Dermis blood vessel endothelial cell (primary cell): ENCODE results near the gene ABCE1. TPM values are rescaled to one million over a fixed set of nuclear protein-coding genes. Genes with fewer than 3 reads are reported as not detected.
A peak's percentile ranks its signal among the peaks of the same experiment; 100 is the strongest.

Experiments used
- DNase-seq: peaks from one replicate; pipeline ENCODE4 v3.0.0; 2010
- total RNA-seq: library from RNA; depleted of rRNA; stranded (reverse); fragments of >200 nt; gene quantifications from 2 replicates; pipeline ENCODE4 v1.2.3, GENCODE V29; 2014

The ABCE1 gene
- 197 and 253 TPM in 2 replicates for total RNA-seq

DNA sequence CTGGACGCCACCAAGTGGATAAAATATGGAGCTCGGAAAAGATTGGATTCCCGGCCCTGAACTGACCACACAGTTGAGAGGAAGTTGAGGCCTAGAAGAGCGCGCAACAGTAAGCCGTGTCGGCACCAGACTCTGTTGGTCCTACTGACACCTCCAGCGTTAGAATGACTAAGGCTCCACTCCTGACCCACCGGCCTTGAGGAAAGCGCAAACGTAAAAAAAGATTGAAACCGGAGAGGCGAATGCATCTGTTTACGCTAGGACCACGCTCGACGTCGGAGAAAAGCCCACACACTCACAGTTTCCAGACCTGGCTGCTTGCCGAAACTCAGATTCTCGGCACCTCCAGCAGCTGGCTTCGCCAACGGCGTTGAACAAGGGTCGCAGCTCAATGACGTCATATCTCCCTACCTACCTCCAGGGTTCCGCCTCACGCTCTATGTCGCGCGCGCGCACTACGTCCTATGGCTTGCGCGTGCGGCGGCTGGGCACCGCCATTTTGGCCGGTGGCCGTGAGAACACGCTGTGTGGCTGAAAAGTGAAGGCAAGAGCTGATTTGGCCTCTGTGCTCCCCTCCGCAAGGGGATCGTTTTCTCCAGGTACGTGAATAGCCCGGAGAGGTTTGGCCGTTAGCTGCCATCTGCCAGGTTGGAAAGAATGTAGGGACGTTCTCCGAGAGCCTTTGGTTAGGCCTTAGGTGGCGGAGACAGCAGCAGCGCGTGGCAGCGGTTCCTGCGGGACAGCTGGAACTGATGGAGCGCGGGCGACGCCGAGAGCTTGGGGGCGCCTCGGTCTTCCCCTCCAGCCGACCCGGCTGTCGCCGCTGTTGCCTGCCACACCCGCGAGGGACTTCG lies at the start of gene ABCE1, which contains the start of gene ANAPC10:
Gene ABCE1 (plus strand): TSS at position 491 of the 854 bp plus-strand sequence. CDS start 6,102 bp downstream, outside the sequence.
Gene ANAPC10 (minus strand): TSS at position 376 of the 854 bp plus-strand sequence. CDS start 2,097 bp downstream, outside the sequence.
- peak; percentile 100 for DNase-seq

DNA sequence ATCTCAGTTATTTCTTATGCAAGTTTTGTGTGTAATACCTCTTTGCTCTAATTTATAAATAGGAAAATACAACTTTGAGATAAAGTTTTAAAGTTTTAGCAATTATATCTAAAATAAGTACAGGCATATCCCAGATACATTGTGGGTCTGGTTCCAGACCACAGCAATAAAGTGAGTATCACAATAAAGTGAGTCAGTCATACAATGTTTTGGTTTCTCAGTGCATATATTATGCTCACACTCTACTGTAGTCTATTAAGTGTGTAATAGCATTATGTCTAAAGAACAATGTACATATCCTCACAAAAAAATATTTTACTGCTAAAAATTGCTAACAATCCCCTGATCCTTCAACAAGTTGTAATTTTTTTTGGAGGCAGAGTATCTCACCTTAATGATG lies 49.3 kb upstream of the ABCE1 start:
- DNase-seq, result no peak

DNA sequence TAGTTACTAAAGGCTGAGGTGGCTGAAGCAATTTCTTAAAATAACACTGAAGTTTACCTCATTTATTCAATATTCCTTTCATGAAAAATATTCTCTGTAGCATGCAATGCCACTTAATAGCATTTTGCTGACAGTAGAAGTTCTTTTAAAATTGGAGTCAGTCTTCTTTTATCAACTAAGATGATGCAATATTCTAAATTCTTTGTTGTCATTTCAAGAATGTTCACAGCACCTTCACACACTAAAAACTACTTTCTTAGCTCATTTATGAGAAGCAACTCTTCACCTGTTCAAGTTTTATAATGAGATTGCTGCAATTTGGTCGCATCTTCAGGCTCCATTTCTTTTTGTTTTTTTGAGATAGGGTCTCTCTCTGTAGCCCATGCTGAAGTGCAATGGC lies 48.9 kb upstream of the ABCE1 start:
- DNase-seq, result no peak

DNA sequence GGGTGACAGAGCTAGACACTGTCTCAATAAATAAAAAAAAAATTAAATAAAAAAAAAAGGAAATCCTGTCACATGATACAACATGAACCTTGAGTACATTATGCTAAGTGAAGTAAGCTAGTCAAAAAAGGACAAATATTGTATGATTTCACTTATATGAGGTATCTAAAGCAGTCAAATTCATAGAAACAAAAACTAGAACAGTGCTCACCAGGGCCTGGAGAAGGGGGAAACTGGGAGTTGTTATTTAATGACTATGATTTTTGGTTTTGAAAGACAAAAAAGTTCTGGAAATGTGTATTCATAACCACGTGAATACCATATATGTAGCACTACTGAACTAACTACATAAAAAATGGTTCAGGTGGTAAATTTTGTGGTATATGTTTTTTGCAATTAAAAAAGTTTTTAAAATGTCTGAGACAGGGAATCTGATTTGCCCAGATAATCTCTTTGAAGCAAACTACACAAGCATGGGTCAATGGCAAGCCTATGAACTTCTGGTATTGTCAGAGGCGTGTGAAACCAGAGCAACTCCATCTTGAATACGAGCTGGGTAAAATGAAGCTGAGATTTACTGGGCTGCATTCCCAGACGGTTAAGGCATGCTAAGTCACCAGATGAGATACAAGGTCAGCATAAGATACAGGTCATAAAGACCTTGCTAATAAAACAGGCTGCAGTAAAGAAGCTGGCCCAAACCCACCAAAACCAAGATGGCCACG lies 42.4 kb upstream of the ABCE1 start:
- DNase-seq, result no peak

DNA sequence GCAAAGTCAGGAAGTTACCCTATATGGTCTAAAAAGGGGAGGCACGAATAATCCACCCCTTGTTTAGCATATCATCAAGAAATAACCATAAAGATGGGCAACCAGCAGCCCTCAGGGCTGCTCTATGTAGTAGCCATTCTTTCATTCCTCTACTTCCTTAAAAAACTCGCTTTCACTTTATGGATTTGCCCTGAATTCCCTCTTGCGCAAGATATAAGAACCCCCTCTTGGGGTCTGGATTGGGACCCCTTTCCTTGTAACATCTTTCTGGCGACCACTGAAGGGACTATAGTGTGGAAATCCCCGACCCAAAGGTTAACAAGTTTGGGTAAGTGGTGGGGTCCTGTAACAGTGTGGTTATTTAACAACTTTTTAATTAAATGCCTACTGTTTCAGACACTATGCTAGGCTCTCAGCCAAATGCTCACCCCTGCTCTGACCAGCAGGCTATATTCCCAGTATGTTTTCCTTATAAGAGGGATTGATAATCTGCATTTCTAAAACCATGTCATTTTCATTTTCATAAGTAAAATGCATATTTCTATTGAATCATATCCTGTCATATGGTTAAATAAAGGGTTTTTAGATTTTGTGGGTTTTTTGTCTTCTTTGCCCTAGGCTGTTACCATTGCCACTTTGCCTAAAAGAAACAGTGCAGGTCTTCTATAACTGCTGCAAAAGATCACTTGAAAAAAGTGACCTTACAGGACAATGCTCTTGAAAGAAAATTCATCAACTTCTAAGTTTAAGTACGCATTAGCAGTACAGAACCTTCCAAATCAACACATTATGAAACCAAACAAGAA lies 41.6 kb upstream of the ABCE1 start:
- DNase-seq, result no peak

DNA sequence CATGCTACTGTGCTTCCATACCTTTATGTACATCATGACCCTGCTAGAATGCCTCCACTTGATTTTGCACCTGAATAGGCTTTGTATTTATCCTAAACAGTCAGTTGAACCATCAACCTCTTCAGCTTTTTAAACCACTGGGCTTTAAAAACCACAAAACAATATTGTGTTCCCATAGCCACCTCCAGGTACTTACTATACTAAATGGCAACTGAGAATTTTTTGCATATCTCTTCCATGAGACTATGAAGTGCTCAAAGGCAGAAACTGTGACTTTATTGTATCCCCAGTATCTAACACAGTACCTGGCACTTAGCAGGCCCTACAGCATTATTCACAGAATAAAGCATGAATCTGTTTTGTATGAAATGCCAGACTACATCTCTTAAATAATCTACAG lies 39.9 kb upstream of the ABCE1 start:
- DNase-seq, result no peak

DNA sequence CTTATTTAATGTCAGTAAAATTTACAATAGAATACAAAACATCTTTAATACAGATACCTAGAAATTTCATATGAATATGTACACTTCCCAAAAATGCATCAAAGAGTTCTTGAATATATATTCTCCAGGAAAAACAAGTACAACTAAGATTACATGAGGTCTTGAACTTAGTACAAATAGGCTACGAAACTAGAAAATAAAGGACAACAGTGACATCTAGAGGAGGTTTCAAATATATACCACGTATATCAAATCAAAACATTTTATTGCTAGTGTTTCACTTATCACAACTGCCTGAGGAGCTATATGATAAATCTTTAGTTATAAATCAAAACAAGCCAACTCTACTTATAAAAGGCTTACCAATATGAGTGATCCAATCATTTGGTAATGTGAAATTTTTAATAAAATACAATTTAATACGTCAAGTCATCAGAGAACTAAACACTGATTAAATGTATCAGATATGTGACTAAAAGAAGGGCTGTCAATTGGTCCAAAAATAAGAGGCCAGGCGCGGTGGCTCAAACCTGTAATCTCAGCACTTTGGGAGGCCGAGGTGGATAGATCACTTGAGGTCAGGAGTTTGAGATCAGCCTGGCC lies 36.7 kb upstream of the ABCE1 start:
- peak; percentile 80 for DNase-seq

DNA sequence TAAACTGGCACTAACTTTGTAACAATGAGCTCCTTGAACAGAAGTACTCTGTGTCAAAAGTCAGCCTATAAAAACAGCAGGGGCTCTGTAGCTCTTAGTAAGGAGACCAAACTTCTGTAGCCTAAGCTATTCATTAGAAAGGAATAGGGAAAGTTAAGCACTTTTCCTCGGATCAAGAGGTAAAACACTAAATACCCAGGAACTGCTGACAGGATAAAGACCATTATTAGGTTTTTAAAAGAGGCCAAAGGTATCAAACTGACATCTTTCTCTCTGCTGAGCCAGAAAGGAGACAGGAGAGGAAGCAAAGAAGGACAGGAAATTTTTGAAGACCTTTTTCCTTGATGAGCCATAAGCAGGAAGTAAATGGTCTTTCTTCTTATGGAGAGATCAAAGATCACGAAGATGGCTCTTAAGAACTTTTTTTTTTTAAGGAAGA lies 32.0 kb upstream of the ABCE1 start:
- DNase-seq, result peak; percentile 24

DNA sequence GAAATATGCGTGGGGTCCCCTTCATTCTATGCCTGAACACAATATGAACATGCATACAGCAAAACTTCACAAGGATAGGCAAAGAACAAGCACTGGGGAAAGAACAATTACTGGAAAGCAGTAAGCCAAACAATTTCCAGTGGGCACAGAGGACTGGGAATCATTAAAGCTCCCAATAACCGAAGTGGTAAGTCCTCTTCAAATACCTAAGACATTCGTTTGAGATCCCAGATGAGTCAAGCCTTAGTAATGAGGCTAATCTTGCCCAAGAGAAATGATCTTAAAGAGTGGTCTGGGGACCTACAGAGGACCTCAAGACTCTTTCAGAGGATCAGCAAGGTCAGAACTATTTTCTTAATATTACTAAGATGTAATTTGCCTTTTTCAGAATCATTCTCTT lies 28.8 kb upstream of the ABCE1 start:
- peak; percentile 4 for DNase-seq

DNA sequence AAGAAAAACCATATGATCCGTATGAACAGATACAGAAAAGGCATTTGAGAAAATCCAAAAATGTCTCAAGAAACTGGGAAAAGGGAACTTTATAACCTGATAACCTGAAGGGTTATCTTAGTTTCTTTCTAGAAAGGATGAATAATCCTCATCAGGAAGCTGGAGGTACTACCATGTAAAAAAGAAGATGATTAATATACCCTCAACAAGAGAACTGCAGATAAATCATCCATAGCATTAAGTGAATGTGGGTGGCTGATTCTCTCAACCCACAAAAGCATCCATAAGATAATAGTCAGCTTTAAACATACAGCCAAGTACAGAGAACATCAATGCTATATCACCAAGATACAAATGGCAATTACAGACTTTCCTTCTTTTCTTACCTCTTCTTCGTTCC lies 26.6 kb upstream of the ABCE1 start:
- no peak for DNase-seq

DNA sequence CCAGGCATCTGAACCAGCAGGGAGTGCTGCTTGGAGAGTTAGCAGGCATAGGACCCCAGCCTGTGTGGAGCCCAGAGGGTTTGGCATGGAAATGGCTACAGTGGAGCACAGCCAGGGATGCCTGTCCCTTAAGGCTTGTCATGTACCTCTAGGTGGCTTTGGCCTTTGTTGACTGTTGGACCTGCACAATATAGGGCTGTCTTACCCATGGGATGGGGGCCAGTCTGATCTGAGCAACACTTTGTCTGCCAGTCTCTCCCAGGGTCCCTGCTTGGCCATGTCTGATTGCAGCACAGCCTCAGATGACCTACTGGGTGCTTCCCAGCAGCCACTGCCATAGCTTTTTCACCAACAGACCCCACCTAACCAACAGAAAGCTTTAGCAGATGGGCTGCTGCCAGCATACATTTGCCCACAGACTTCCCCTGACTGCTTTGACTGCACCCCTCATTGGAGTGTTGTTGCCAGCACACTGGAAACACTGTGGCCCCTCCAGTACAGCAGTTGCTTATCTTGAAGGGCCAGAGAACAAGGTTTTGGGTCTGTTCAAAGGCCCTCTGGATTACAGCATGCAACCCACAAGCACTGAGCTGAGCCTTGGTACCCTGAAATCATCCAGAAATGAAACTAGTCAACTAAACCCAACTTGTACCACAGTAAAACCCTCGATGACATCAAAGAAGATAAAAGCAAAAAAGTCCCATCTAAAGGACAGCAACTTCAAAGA lies 22.2 kb upstream of the ABCE1 start:
- no peak for DNase-seq

DNA sequence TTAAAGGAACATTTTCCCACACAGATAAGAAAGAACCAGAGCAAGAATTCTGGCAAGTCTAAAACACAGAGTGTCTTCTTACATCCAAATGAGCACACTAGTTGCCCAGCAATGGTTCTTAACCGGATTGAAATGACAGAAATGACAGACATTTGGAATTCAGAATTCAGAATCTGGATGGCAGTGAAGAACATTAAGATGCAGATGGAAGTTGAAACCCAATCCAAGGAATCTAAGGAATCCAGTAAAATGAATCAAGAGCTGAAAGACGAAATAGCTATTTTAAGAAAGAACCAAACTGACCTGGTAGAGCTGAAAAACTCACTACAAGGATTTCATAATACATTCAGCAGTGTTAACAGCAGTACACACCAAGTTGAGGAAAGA lies 21.6 kb upstream of the ABCE1 start:
- DNase-seq, result no peak

DNA sequence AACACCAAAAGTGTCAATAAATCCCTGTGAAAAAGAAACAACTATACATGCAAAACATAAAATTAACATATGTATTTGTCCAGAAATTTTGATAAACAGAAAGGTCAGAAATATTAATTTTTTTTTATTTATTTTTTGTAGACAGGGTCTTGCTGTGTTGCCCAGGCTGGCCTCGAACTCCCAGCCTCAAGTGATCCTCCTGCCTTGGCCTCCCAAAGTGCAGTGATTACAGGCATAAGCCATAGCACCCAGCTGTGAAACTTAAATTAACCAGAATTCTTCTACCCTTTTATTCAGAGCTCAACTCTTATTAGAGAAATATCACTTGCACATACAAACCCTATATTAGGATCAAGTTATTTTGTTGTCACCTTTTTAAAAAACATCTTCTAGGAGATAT lies 16.4 kb upstream of the ABCE1 start:
- DNase-seq, result no peak

DNA sequence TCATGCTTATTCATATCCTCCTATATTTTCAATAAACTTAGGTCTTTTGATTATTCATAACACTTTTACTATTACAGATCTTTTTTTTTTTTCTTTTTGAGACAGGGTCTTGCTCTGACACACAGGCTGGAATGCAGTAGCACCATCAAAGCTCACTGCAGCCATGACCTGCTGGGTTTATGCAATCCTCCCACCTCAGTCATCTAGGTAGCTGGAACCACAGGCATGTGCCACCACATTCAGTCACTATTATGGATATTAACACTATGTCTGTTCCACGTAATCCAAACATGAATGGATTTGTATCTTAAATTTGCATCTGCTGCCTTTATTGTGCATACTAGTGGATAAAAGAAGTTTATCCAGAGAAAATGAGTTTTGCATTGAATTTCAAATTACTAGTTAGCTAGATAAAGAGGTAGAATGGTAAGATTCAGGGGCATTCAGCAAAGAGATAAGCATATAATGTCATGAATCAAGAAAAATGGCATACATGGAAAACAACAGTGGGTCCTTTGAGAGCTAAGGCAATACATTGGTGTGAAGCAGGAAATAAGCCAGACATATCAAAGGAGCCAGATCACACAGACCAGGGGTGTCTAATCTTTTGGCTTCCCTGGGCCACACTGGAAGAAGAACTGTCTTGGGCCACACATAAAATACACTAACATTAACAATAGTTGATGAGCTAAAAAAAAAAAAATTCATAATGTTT lies 14.1 kb upstream of the ABCE1 start:
- DNase-seq, result no peak

DNA sequence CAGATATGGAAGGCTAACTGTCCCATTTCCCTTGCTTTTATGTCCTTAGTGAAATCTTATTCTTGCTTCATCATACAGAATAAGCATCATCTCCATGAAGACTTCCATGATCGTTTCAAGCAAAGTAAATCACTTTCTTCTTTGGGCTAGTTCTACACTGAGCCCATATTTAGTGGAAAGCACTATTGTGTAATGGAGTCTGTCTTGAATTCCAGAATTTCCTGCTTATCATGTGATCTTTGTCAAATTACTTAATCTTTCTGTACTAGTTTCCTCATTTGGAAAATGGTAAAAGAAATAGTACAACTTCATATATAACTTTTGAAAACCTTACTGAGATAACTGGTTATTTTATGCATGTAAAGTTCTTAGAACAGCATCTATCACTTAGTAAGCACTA lies 7.7 kb upstream of the ABCE1 start:
- DNase-seq, result no peak

DNA sequence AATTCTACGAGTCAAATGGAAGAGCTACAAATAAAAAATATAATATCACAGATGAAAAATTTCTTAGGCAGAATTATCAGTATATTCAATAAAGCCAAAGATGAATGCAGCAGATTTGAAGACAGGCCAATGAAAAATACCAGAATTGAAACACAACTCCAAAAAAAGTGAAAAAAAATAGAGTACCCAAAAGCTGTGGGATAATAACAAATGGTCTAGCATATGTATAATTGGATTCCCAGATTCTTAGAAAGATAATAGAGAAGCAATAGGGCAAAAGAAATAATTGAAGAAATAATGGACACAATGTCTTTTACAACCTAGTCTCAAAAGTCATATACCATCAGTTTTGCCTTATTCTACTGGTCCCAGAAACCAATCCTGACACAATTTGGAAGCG lies 4.5 kb upstream of the ABCE1 start:
- no peak for DNase-seq

DNA sequence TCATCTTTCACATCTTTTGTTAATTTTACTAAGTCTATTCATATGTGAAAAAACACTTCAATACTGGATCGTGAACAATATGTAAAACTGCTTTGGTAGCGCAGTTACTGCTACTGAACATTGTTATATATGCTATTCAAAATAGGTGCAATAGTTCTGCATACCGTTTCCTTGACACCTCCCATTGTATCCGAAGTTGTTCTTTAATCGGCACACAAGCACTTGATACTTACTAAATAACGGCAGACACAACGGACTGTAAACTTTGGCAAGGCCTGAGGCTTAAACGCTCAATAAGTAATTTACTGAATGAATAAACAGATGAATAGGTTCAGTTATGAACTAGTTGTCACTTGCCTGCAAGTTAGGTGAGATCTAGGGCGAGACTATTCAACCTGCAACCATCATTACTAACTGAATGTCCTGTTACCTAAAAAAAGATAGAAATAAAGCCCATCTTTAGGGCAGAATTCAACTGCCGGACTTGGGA lies 735 bp upstream of the ABCE1 start:
- no peak for DNase-seq

DNA sequence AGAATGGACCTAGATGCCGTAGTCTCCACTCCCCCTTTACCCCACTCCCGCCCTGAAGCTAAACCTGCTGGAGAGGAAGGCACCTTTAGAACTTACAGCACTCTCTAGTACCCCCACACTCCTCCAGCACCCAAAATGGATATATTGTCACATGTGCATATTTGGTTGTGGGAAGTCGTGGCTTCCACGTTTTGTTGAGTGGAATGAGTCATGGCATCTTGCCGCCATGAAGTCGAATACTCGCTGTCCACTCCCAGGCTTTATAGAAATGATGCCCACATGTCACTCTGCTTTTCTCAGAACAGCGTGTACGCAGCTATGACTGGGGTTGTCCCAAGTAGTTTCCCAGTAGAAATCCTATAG lies 545 bp downstream of the ABCE1 start:
- peak; percentile 87 for DNase-seq

DNA sequence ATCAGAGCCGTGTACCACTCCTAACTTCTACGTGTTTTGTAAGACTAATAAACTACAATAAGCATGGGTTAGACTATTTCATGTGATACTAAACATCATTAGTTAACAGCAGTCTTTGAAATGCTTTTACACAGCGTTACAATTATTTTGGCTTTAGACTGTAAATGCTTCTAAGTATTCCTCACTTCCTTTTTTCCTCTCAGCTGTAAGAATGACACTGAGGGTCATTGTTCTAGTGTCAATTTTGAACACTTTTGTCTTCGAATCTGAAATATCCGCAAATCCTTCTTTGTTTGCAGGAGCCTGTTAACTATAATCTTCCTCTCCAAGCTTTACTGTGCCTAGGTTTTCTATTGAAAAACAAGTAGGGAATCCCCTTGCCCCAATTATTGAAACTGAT lies 1.5 kb downstream of the ABCE1 start:
- DNase-seq, result peak; percentile 59

DNA sequence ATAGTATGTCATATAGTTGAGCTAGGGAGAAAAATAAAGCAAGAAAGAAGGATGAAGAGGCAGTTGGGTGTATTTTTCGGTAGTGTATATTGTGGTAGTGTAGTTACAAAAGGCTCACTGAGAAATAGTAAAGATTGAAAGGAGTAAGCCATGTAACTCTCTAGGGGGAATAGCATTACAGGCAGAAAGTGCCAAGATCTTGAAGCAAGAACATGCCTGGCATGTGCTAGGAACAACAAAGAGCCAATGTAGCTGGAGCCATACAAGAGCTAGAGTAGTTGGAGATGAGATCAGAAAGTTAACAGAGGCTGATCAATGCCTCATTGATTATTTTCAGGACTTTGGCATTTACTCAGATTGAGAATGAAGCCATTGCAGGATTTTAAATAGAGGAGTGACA lies 3.0 kb downstream of the ABCE1 start:
- no peak for DNase-seq

DNA sequence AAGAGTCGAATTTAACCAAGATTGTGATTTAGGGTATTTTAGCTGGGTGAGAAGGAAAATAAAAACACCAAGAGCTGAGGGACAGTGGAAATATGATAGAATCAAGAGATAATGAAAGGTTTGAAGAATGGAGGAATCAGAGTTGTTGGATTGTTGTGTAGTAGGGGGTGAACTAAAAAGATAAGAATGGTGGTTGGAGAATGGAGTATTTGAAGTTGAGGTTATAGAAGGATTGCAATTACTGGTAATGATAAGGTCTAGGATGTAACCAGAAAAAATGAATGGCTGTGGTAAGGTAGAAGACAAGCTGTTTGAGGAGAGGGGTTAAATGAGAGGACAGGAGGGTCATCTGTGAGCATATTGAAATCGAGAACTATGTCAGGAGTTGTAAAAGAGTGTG lies 4.5 kb downstream of the ABCE1 start:
- no peak for DNase-seq
